ENCODE measurements around the gene CCDC134. TPM values are rescaled to one million over a fixed set of nuclear protein-coding genes. Genes with fewer than 3 reads are reported as not detected.

The CCDC134 gene
- total and polyA plus RNA-seq, 9 of the 15 experiments (the other 6 are each of a cell fraction or from before 2014, with no cell fraction given), result 0.56 to 11.9 (median 5.3) TPM

- TF ChIP-seq TAL1 (IDR thresholded peaks at IDR 0.05) (peak; percentile 98), SRSF7 (optimal IDR thresholded peaks at IDR 0.05; ENCODE audit: low read depth, low read length) (no peak), XRCC5 (IDR thresholded peaks at IDR 0.05; ENCODE audit: low read depth, low read length) (no peak), SMAD3 (CRISPR knock-in tag; conservative IDR thresholded peaks at IDR 0.05) (peak; percentile 81; the same call in 1 of the 2 replicates), SETDB1 (IDR thresholded peaks at IDR 0.05; ENCODE audit: low read length) (no peak), ATF6 (CRISPR knock-in tag; IDR thresholded peaks at IDR 0.05) (no peak), MTA3 (IDR thresholded peaks at IDR 0.05; ENCODE audit: borderline replicate concordance) (peak; percentile 80; the same call in 1 of the 2 replicates), NCOR1 (IDR thresholded peaks at IDR 0.05) (peak; percentile 97), GABPA (tag; conservative IDR thresholded peaks at IDR 0.05; ENCODE audit: low read depth) (no peak), ZNF239 (CRISPR knock-in tag; IDR thresholded peaks at IDR 0.05) (peak; percentile 54; the same call in 1 of the 2 replicates), MTF1 (CRISPR knock-in tag; IDR thresholded peaks at IDR 0.05; ENCODE audit: borderline replicate concordance) (no peak), ELF2 (CRISPR knock-in tag; IDR thresholded peaks at IDR 0.05) (no peak), NBN (IDR thresholded peaks at IDR 0.05; ENCODE audit: low read depth) (peak; percentile 79), STAG1 (CRISPR knock-in tag; IDR thresholded peaks at IDR 0.05; ENCODE audit: borderline replicate concordance) (no peak), MYBL2 (IDR thresholded peaks at IDR 0.05; ENCODE audit: low read depth) (no peak), MYBL2 (CRISPR knock-in tag; IDR thresholded peaks at IDR 0.05; ENCODE audit: borderline replicate concordance) (no peak), PTTG1 (tag; IDR thresholded peaks at IDR 0.05; ENCODE audit: low read depth) (no peak), MEF2A (IDR thresholded peaks at IDR 0.05; ENCODE audit: control insufficient read depth, low read depth, low read length) (no peak), ERF (CRISPR knock-in tag; IDR thresholded peaks at IDR 0.05) (no peak), BDP1 (IDR thresholded peaks at IDR 0.05; ENCODE audit: insufficient read depth, insufficient read length) (no peak), SAFB2 (IDR thresholded peaks at IDR 0.05; ENCODE audit: borderline replicate concordance, low read depth, low read length, severe bottlenecking) (no peak), TRIM25 (IDR thresholded peaks at IDR 0.05; ENCODE audit: borderline replicate concordance) (no peak), ZNF23 (CRISPR knock-in tag; IDR thresholded peaks at IDR 0.05) (no peak; the same call in 1 of the 2 replicates), MYNN (IDR thresholded peaks at IDR 0.05) (peak; percentile 36; the same call in 1 of the 2 replicates), MYNN (CRISPR knock-in tag; IDR thresholded peaks at IDR 0.05) (no peak)
Observed at GRCh38 chr22:41845380-41846267, 45.1 kb downstream of the CCDC134 start (continued).

Measured in K562 (cell line).